Measurements from ENCODE around the gene CHD6.

Gene CHD6

GRCh38 chr20:41358230-41358629, 259.9 kb downstream of the CHD6 start:
- DNase-seq, result no peak

GRCh38 chr20:41357424-41358163, 260.6 kb downstream of the CHD6 start:
- DNase-seq, result no peak

- no peak for DNase-seq
Measured at GRCh38 chr20:41356951-41357350, 261.2 kb downstream of the CHD6 start.

- DNase-seq, result no peak
Measured at GRCh38 chr20:41355598-41356203, 262.5 kb downstream of the CHD6 start.

GRCh38 chr20:41355192-41355591, 263.0 kb downstream of the CHD6 start:
- DNase-seq, result no peak

GRCh38 chr20:41353530-41353929, 264.6 kb downstream of the CHD6 start:
- no peak for DNase-seq

GRCh38 chr20:41352666-41353065, 265.5 kb downstream of the CHD6 start:
- DNase-seq, result no peak

GRCh38 chr20:41352106-41352505, 266.1 kb downstream of the CHD6 start:
- DNase-seq, result no peak
